Measurements from ENCODE around the gene B2M.

B2M gene

GRCh38 chr15:44692659-44693058, 18.7 kb upstream of the B2M start:
- Histone ChIP-seq H3K36me3 (ENCODE audit: control insufficient read depth in 1 of 2, insufficient read depth in 2 of 2, low read length in 2 of 2) (no peaks in the 10 kb centered on the region), H3K79me1 (ENCODE audit: low read length) (no peaks in the 10 kb centered on the region), H2AFZ (ENCODE audit: insufficient read depth, low read length, poor library complexity) (no peak overlapping the region), H3K23ac (ENCODE audit: low read length) (no peak overlapping the region), H3K14ac (ENCODE audit: low read length) (no peak overlapping the region), H2BK120ac (ENCODE audit: insufficient read depth, low read length, poor library complexity) (no peak overlapping the region), H3K18ac (ENCODE audit: low read length) (no peak overlapping the region), H4K91ac (ENCODE audit: low read depth, low read length) (no peak overlapping the region), H2BK12ac (ENCODE audit: low read length) (no peak overlapping the region), H4K8ac (ENCODE audit: low read depth, low read length) (no peak overlapping the region), H2BK5ac (ENCODE audit: low read depth, low read length, poor library complexity) (no peak overlapping the region), H3K4me2 (ENCODE audit: low read length) (no peak overlapping the region), H4K12ac (ENCODE audit: low read depth, low read length) (no peak overlapping the region), H3K4me3 (ENCODE audit: low read depth, low read length) (no peak overlapping the region), H3K27me3 (ENCODE audit: insufficient read depth, low read length) (no peaks in the 10 kb centered on the region), H3K4ac (ENCODE audit: low read depth, low read length) (no peak overlapping the region), H3K79me2 (ENCODE audit: control insufficient read depth, insufficient read depth, low read length, poor library complexity) (no peaks in the 10 kb centered on the region), H3K9ac (ENCODE audit: low read length) (no peak overlapping the region), H3K27ac (ENCODE audit: low read depth, low read length) (no peak overlapping the region), H3K4me1 (ENCODE audit: control insufficient read depth in 1 of 2, insufficient read depth in 2 of 2, low read length in 2 of 2) (no peaks in the 10 kb centered on the region), H2AK5ac (ENCODE audit: low read length) (no peak overlapping the region), H3K9me3 (ENCODE audit: insufficient read depth, low read depth, low read length) (no peaks in the 10 kb centered on the region)
- no CpG with 5 or more reads among the region's 1 CpG for WGBS (ENCODE audit: extremely low coverage, insufficient coverage, insufficient read length)
- DNase-seq: no peak

- Histone ChIP-seq H3K23ac (ENCODE audit: low read length) (no peak overlapping the region), H2BK12ac (ENCODE audit: low read length) (no peak overlapping the region), H3K4me3 (ENCODE audit: low read depth, low read length) (no peak overlapping the region), H2BK120ac (ENCODE audit: insufficient read depth, low read length, poor library complexity) (no peak overlapping the region), H4K12ac (ENCODE audit: low read depth, low read length) (no peak overlapping the region), H3K27me3 (ENCODE audit: insufficient read depth, low read length) (no peaks in the 10 kb centered on the region), H3K9me3 (ENCODE audit: insufficient read depth, low read depth, low read length) (no peaks in the 10 kb centered on the region), H3K4me1 (ENCODE audit: control insufficient read depth in 1 of 2, insufficient read depth in 2 of 2, low read length in 2 of 2) (no peaks in the 10 kb centered on the region), H2AFZ (ENCODE audit: insufficient read depth, low read length, poor library complexity) (no peak overlapping the region), H4K8ac (ENCODE audit: low read depth, low read length) (no peak overlapping the region), H3K79me2 (ENCODE audit: control insufficient read depth, insufficient read depth, low read length, poor library complexity) (no peaks in the 10 kb centered on the region), H3K27ac (ENCODE audit: low read depth, low read length) (no peak overlapping the region), H2AK5ac (ENCODE audit: low read length) (no peak overlapping the region), H3K9ac (ENCODE audit: low read length) (no peak overlapping the region), H3K18ac (ENCODE audit: low read length) (no peak overlapping the region), H3K4ac (ENCODE audit: low read depth, low read length) (no peak overlapping the region), H3K36me3 (ENCODE audit: control insufficient read depth in 1 of 2, insufficient read depth in 2 of 2, low read length in 2 of 2) (no peaks in the 10 kb centered on the region), H4K91ac (ENCODE audit: low read depth, low read length) (no peak overlapping the region), H2BK5ac (ENCODE audit: low read depth, low read length, poor library complexity) (no peak overlapping the region), H3K14ac (ENCODE audit: low read length) (no peak overlapping the region), H3K4me2 (ENCODE audit: low read length) (no peak overlapping the region), H3K79me1 (ENCODE audit: low read length) (no peaks in the 10 kb centered on the region)
- no peak for DNase-seq
- no CpG with 5 or more reads among the region's 4 CpGs for WGBS (ENCODE audit: extremely low coverage, insufficient coverage, insufficient read length)
Measured at GRCh38 chr15:44694416-44694815, 16.9 kb upstream of the B2M start.

- no peaks in the 10 kb centered on the region for H3K27me3 ChIP-seq (ENCODE audit: insufficient read depth, low read length)
- no peaks in the 10 kb centered on the region for H3K79me1 ChIP-seq (ENCODE audit: low read length)
- H4K12ac ChIP-seq (ENCODE audit: low read depth, low read length): no peak overlapping the region
- no peaks in the 10 kb centered on the region for H3K36me3 ChIP-seq (ENCODE audit: control insufficient read depth in 1 of 2, insufficient read depth in 2 of 2, low read length in 2 of 2)
- H4K8ac ChIP-seq (ENCODE audit: low read depth, low read length): no peak overlapping the region
- no peaks in the 10 kb centered on the region for H3K79me2 ChIP-seq (ENCODE audit: control insufficient read depth, insufficient read depth, low read length, poor library complexity)
- H3K14ac ChIP-seq (ENCODE audit: low read length): no peak overlapping the region
- H3K4me2 ChIP-seq (ENCODE audit: low read length): no peak overlapping the region
- no peak overlapping the region for H2BK12ac ChIP-seq (ENCODE audit: low read length)
- no peak overlapping the region for H3K23ac ChIP-seq (ENCODE audit: low read length)
- H2AK5ac ChIP-seq (ENCODE audit: low read length): no peak overlapping the region
- no peak overlapping the region for H2BK5ac ChIP-seq (ENCODE audit: low read depth, low read length, poor library complexity)
- no peaks in the 10 kb centered on the region for H3K4me1 ChIP-seq (ENCODE audit: control insufficient read depth in 1 of 2, insufficient read depth in 2 of 2, low read length in 2 of 2)
- H3K27ac ChIP-seq (ENCODE audit: low read depth, low read length): no peak overlapping the region
- no peak overlapping the region for H4K91ac ChIP-seq (ENCODE audit: low read depth, low read length)
- H3K4me3 ChIP-seq (ENCODE audit: low read depth, low read length): no peak overlapping the region
- no peak overlapping the region for H3K18ac ChIP-seq (ENCODE audit: low read length)
- no peak overlapping the region for H3K4ac ChIP-seq (ENCODE audit: low read depth, low read length)
- WGBS (ENCODE audit: extremely low coverage, insufficient coverage, insufficient read length): no CpG with 5 or more reads among the region's 3 CpGs
- no peaks in the 10 kb centered on the region for H3K9me3 ChIP-seq (ENCODE audit: insufficient read depth, low read depth, low read length)
- no peak for DNase-seq
- H2AFZ ChIP-seq (ENCODE audit: insufficient read depth, low read length, poor library complexity): no peak overlapping the region
- H3K9ac ChIP-seq (ENCODE audit: low read length): no peak overlapping the region
- H2BK120ac ChIP-seq (ENCODE audit: insufficient read depth, low read length, poor library complexity): no peak overlapping the region
Measured at GRCh38 chr15:44695294-44695693, 16.0 kb upstream of the B2M start.

- Histone ChIP-seq H3K4ac (ENCODE audit: low read depth, low read length) (no peak overlapping the region), H3K9ac (ENCODE audit: low read length) (no peak overlapping the region), H3K79me2 (ENCODE audit: control insufficient read depth, insufficient read depth, low read length, poor library complexity) (no peaks in the 10 kb centered on the region), H3K23ac (ENCODE audit: low read length) (no peak overlapping the region), H3K14ac (ENCODE audit: low read length) (no peak overlapping the region), H3K27ac (ENCODE audit: low read depth, low read length) (no peak overlapping the region), H2BK5ac (ENCODE audit: low read depth, low read length, poor library complexity) (no peak overlapping the region), H2BK120ac (ENCODE audit: insufficient read depth, low read length, poor library complexity) (no peak overlapping the region), H2AK5ac (ENCODE audit: low read length) (no peak overlapping the region), H4K12ac (ENCODE audit: low read depth, low read length) (no peak overlapping the region), H3K4me2 (ENCODE audit: low read length) (no peak overlapping the region), H3K79me1 (ENCODE audit: low read length) (no peaks in the 10 kb centered on the region), H3K36me3 (ENCODE audit: control insufficient read depth in 1 of 2, insufficient read depth in 2 of 2, low read length in 2 of 2) (no peaks in the 10 kb centered on the region), H3K9me3 (ENCODE audit: insufficient read depth, low read depth, low read length) (no peaks in the 10 kb centered on the region), H3K27me3 (ENCODE audit: insufficient read depth, low read length) (no peaks in the 10 kb centered on the region), H2BK12ac (ENCODE audit: low read length) (no peak overlapping the region), H4K8ac (ENCODE audit: low read depth, low read length) (no peak overlapping the region), H4K91ac (ENCODE audit: low read depth, low read length) (no peak overlapping the region), H3K4me3 (ENCODE audit: low read depth, low read length) (no peak overlapping the region), H3K4me1 (ENCODE audit: control insufficient read depth in 1 of 2, insufficient read depth in 2 of 2, low read length in 2 of 2) (no peaks in the 10 kb centered on the region), H2AFZ (ENCODE audit: insufficient read depth, low read length, poor library complexity) (no peak overlapping the region), H3K18ac (ENCODE audit: low read length) (no peak overlapping the region)
- DNase-seq: no peak
Measured at GRCh38 chr15:44697014-44697413, 14.3 kb upstream of the B2M start.

- Histone ChIP-seq H3K9me3 (ENCODE audit: insufficient read depth, low read depth, low read length) (no peaks in the 10 kb centered on the region), H2AK5ac (ENCODE audit: low read length) (no peak overlapping the region), H2BK12ac (ENCODE audit: low read length) (no peak overlapping the region), H3K14ac (ENCODE audit: low read length) (no peak overlapping the region), H4K12ac (ENCODE audit: low read depth, low read length) (no peak overlapping the region), H3K4ac (ENCODE audit: low read depth, low read length) (no peak overlapping the region), H3K9ac (ENCODE audit: low read length) (no peak overlapping the region), H3K4me3 (ENCODE audit: low read depth, low read length) (no peak overlapping the region), H3K36me3 (ENCODE audit: control insufficient read depth in 1 of 2, insufficient read depth in 2 of 2, low read length in 2 of 2) (no peaks in the 10 kb centered on the region), H3K79me2 (ENCODE audit: control insufficient read depth, insufficient read depth, low read length, poor library complexity) (no peaks in the 10 kb centered on the region), H2BK120ac (ENCODE audit: insufficient read depth, low read length, poor library complexity) (no peak overlapping the region), H3K27ac (ENCODE audit: low read depth, low read length) (no peak overlapping the region), H3K4me2 (ENCODE audit: low read length) (no peak overlapping the region), H2AFZ (ENCODE audit: insufficient read depth, low read length, poor library complexity) (no peak overlapping the region), H3K79me1 (ENCODE audit: low read length) (no peaks in the 10 kb centered on the region), H3K4me1 (ENCODE audit: control insufficient read depth in 1 of 2, insufficient read depth in 2 of 2, low read length in 2 of 2) (no peaks in the 10 kb centered on the region), H2BK5ac (ENCODE audit: low read depth, low read length, poor library complexity) (no peak overlapping the region), H3K18ac (ENCODE audit: low read length) (no peak overlapping the region), H4K8ac (ENCODE audit: low read depth, low read length) (no peak overlapping the region), H3K27me3 (ENCODE audit: insufficient read depth, low read length) (no peaks in the 10 kb centered on the region), H4K91ac (ENCODE audit: low read depth, low read length) (no peak overlapping the region), H3K23ac (ENCODE audit: low read length) (no peak overlapping the region)
- no CpG with 5 or more reads among the region's 2 CpGs for WGBS (ENCODE audit: extremely low coverage, insufficient coverage, insufficient read length)
- no peak for DNase-seq
Measured at GRCh38 chr15:44698641-44699040, 12.7 kb upstream of the B2M start.
